ENCODE measurements around the gene ALG2. TPM values are rescaled to one million over a fixed set of nuclear protein-coding genes. Genes with fewer than 3 reads are reported as not detected.

The ALG2 gene
- total and polyA plus RNA-seq, 4 donors = 26.1 to 44.4 (median 37.1) TPM

DNA sequence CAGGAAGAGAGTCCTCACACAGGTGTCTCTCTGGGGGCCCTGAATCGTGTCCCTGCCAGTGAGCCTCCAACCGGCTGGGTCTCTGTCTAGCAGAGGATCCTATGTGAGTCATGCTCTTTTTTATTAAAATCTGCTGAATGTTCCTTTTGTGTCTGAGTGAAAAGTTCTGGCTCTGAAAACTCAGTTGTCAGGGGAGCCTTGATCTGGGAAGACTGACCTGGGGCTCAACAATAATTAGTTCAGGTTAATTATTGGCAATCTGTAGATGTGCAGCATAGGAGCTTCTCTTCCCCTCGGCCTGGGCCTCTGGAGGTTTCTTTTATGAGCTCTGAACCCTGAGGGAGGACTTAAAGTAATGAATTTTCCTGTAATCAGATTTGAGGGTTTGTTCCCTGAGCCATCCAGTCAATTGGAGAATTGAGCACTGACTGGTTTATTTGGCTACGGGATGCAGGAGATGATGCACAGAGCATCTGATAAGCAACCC is 45.2 kb downstream of the ALG2 start:
- H3K9ac ChIP-seq (ENCODE audit: insufficient read depth in 1 of 2, low read length in 2 of 2) = no peak overlapping the region
- ATAC-seq (ENCODE audit: insufficient read depth, low FRiP score) (no peak), DNase-seq (no peak)
- no peaks in the 10 kb centered on the region for H3K27me3 ChIP-seq (ENCODE audit: control insufficient read depth in 3 of 3, insufficient read depth in 3 of 3, low read length in 2 of 3)
- TF ChIP-seq, protein P1, sequence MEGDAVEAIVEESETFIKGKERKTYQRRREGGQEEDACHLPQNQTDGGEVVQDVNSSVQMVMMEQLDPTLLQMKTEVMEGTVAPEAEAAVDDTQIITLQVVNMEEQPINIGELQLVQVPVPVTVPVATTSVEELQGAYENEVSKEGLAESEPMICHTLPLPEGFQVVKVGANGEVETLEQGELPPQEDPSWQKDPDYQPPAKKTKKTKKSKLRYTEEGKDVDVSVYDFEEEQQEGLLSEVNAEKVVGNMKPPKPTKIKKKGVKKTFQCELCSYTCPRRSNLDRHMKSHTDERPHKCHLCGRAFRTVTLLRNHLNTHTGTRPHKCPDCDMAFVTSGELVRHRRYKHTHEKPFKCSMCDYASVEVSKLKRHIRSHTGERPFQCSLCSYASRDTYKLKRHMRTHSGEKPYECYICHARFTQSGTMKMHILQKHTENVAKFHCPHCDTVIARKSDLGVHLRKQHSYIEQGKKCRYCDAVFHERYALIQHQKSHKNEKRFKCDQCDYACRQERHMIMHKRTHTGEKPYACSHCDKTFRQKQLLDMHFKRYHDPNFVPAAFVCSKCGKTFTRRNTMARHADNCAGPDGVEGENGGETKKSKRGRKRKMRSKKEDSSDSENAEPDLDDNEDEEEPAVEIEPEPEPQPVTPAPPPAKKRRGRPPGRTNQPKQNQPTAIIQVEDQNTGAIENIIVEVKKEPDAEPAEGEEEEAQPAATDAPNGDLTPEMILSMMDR (IDR thresholded peaks at IDR 0.05; ENCODE audit: control extremely low read depth, extremely low read depth) = no peak
- no peak overlapping the region for H3K4me3 ChIP-seq
- no peaks in the 10 kb centered on the region for H3K36me3 ChIP-seq (ENCODE audit: control insufficient read depth in 4 of 4, insufficient read depth in 4 of 4, low read length in 4 of 4)
- 85 to 90% methylated on average over 4 of the region's 4 CpGs for WGBS, 2 donors
- peaks cover 0 to 9% (median 0%) of the 10 kb centered on the region in 5 donors for H3K4me1 ChIP-seq (ENCODE audit: control insufficient read depth in 5 of 5, insufficient read depth in 5 of 5, low read length in 5 of 5)
- H3K9me3 ChIP-seq (ENCODE audit: control insufficient read depth in 4 of 4, insufficient read depth in 3 of 4, low read length in 3 of 4) = no peaks in the 10 kb centered on the region
- H3K27ac ChIP-seq (ENCODE audit: low read depth in 1 of 2, low read length in 1 of 2) = no peak overlapping the region

DNA sequence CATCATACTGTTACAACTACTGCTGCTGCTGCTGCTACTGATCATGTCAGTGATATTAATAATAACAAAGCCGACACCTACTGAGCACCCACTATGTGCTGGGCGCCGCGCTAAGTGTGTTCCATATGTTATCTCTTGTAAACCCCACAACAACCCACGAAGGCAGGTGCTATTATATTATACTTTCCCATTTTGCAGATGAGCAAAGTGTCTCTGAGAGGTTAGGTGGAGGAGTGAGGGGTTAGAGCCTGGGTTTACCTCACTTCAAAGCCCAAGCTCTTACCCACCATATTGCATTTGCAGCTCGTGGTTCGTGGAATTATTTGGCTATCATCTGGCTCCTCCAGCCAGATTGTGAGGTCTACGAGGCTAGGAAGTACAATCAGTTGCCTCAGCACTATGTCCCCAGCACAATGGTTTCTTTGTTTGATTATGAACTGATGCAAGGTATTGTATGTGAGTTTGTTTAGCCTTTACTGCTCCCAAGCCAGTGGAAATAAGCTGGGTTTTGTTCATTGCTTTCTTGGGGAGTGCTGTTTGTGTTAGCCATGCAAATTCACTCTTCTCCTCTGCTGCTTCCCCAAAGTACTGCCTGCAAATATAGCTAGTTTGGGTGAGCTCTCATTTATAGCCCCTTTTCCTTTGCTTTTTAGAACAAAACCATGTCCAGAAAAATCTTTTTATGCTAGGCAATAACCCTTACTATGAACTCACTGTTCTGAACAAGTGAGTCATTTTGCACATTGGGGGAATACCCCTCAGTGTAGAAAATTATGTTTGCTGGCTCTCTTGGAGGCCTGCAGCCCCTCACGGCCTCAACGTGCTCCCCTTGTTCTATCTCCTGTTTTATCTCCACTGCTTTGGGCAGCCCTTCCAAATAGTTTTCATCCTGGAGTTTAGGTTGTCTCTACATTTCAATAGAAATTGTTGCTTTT is 47.9 kb downstream of the ALG2 start:
- no peak overlapping the region for H3K27ac ChIP-seq (ENCODE audit: low read depth in 1 of 2, low read length in 1 of 2)
- no peak overlapping the region for H3K9ac ChIP-seq (ENCODE audit: insufficient read depth in 1 of 2, low read length in 2 of 2)
- TF ChIP-seq, protein P1 (IDR thresholded peaks at IDR 0.05; ENCODE audit: control extremely low read depth, extremely low read depth) = no peak
- no peak for ATAC-seq (ENCODE audit: insufficient read depth, low FRiP score)
- WGBS, 2 donors = 81 to 87% methylated on average over 10 of the region's 10 CpGs
- peaks cover 0 to 4% (median 0%) of the 10 kb centered on the region in 5 donors for H3K4me1 ChIP-seq (ENCODE audit: control insufficient read depth in 5 of 5, insufficient read depth in 5 of 5, low read length in 5 of 5)
- H3K9me3 ChIP-seq (ENCODE audit: control insufficient read depth in 4 of 4, insufficient read depth in 3 of 4, low read length in 3 of 4) = no peaks in the 10 kb centered on the region
- no peak overlapping the region for H3K4me3 ChIP-seq
- H3K36me3 ChIP-seq (ENCODE audit: control insufficient read depth in 4 of 4, insufficient read depth in 4 of 4, low read length in 4 of 4) = no peaks in the 10 kb centered on the region
- DNase-seq = no peak
- H3K27me3 ChIP-seq (ENCODE audit: control insufficient read depth in 3 of 3, insufficient read depth in 3 of 3, low read length in 2 of 3) = no peaks in the 10 kb centered on the region

DNA sequence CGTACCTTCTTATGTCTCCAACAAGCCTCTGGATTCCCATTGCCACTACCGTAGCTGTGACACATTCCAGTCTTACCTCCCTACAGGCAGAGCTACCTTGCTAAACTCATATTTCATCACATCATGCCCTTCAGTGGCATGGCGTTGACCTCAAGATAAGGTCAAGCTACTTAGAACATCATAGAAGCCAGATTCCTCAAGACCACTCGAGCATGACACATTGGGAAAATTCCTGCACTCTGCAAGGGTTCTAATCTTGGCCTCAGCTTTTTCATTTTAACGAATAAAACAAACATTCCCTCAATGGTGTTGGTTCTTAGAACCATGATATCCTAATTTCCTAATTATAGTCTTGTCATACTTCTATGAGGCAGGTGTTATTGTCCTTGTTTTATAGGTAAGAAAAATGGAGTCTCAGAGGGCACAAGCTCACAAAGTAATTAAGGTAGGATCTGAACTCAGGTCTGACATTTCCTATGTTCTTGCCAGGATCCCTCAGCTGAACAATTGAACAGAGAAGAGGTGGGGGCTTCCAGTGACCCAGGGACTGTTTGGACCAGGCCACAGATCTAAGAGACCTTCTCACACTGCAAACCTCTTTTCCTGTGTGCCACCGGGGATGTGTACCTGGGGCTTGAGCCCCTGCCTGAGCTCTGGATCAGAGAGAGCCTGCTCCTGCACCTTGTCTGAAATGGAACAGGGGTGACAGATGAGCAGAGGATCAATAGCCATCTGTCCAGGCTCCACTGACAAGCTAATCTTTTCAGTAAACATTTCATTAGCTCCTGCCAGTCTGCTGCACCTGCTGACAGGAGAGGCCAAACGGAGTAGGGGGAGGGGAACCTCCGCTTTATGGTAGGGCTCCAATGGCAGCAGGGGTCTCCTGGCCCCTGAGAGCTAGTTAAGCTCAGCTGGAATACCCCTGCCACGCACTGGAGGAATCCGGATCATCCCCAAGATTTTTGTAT is 49.3 kb downstream of the ALG2 start:
- Histone ChIP-seq H3K4me1 (ENCODE audit: control insufficient read depth in 5 of 5, insufficient read depth in 5 of 5, low read length in 5 of 5) (no peaks in the 10 kb centered on the region), H3K27ac (ENCODE audit: low read depth in 1 of 2, low read length in 1 of 2) (no peak overlapping the region), H3K27me3 (ENCODE audit: control insufficient read depth in 3 of 3, insufficient read depth in 3 of 3, low read length in 2 of 3) (peaks cover 0 to 2% (median 0%) of the 10 kb centered on the region in 3 donors), H3K4me3 (no peak overlapping the region), H3K9me3 (ENCODE audit: control insufficient read depth in 4 of 4, insufficient read depth in 3 of 4, low read length in 3 of 4) (no peaks in the 10 kb centered on the region), H3K36me3 (ENCODE audit: control insufficient read depth in 4 of 4, insufficient read depth in 4 of 4, low read length in 4 of 4) (no peaks in the 10 kb centered on the region), H3K9ac (ENCODE audit: insufficient read depth in 1 of 2, low read length in 2 of 2) (no peak overlapping the region)
- 76 to 90% methylated on average over 10 of the region's 10 CpGs for WGBS, 2 donors
- DNase-seq (no peak), ATAC-seq (ENCODE audit: insufficient read depth, low FRiP score) (no peak)
- TF ChIP-seq, protein P1 (IDR thresholded peaks at IDR 0.05; ENCODE audit: control extremely low read depth, extremely low read depth) = no peak
